GM04504 (cell line): Measurements from ENCODE around the gene SPATA31C1.
A peak's percentile ranks its signal among the peaks of the same experiment; 100 is the strongest.
"Not testable (repeated sequence)": the region's sequence is repeated elsewhere in the genome, so short reads cannot be mapped to it uniquely, and the experiment has no call there.

Experiments
- DNase-seq: peaks from one replicate; pipeline ENCODE4 v3.0.0-alpha.2; 2012; ENCODE audit warnings: low read depth

Gene SPATA31C1

GRCh38 chr9:87886933-87887505, 30.7 kb upstream of the SPATA31C1 start:
- DNase-seq: no peak

GRCh38 chr9:87887661-87888480, 29.9 kb upstream of the SPATA31C1 start:
- no peak for DNase-seq

GRCh38 chr9:87888501-87888900, 29.3 kb upstream of the SPATA31C1 start:
- DNase-seq: no peak

GRCh38 chr9:87889065-87889881, 28.5 kb upstream of the SPATA31C1 start:
- no peak for DNase-seq

GRCh38 chr9:87889882-87890252, 27.9 kb upstream of the SPATA31C1 start:
- DNase-seq: no peak

GRCh38 chr9:87890837-87891236, 26.9 kb upstream of the SPATA31C1 start:
- DNase-seq: no peak

- no peak for DNase-seq
Observed at GRCh38 chr9:87891754-87892153, 26.0 kb upstream of the SPATA31C1 start.

- DNase-seq: no peak
Observed at GRCh38 chr9:87892956-87893355, 24.8 kb upstream of the SPATA31C1 start.

- DNase-seq: no peak
Observed at GRCh38 chr9:87894998-87895625, 22.6 kb upstream of the SPATA31C1 start.

GRCh38 chr9:87896891-87897290, 20.9 kb upstream of the SPATA31C1 start:
- no peak for DNase-seq

GRCh38 chr9:87898151-87898550, 19.6 kb upstream of the SPATA31C1 start:
- peak; percentile 16 for DNase-seq

GRCh38 chr9:87902371-87902770, 15.4 kb upstream of the SPATA31C1 start:
- DNase-seq: not testable (repeated sequence)

- DNase-seq: no peak
Observed at GRCh38 chr9:87909310-87910041, 8.3 kb upstream of the SPATA31C1 start.

GRCh38 chr9:87910821-87911220, 6.9 kb upstream of the SPATA31C1 start:
- peak; percentile 11 for DNase-seq

GRCh38 chr9:87919013-87919412, 1.3 kb downstream of the SPATA31C1 start:
- not testable (repeated sequence) for DNase-seq

GRCh38 chr9:87921561-87921960, 3.8 kb downstream of the SPATA31C1 start:
- not testable (repeated sequence) for DNase-seq

- not testable (repeated sequence) for DNase-seq
Observed at GRCh38 chr9:87923012-87923411, 5.2 kb downstream of the SPATA31C1 start.

- DNase-seq: not testable (repeated sequence)
Observed at GRCh38 chr9:87924851-87925250, 7.1 kb downstream of the SPATA31C1 start.

- DNase-seq: not testable (repeated sequence)
Observed at GRCh38 chr9:87929152-87929551, 11.4 kb downstream of the SPATA31C1 start.

- not testable (repeated sequence) for DNase-seq
Observed at GRCh38 chr9:87934444-87934843, 16.7 kb downstream of the SPATA31C1 start.

- DNase-seq: not testable (repeated sequence)
Observed at GRCh38 chr9:87937352-87937751, 19.6 kb downstream of the SPATA31C1 start.

GRCh38 chr9:87937918-87938317, 20.2 kb downstream of the SPATA31C1 start:
- DNase-seq: not testable (repeated sequence)
